Measurements from ENCODE around the gene ANO6. TPM values are rescaled to one million over a fixed set of nuclear protein-coding genes. Genes with fewer than 3 reads are reported as not detected.

ANO6 gene
- total and polyA plus RNA-seq, 12 donors, result 8.9 to 52.2 (median 40.9) TPM

DNA sequence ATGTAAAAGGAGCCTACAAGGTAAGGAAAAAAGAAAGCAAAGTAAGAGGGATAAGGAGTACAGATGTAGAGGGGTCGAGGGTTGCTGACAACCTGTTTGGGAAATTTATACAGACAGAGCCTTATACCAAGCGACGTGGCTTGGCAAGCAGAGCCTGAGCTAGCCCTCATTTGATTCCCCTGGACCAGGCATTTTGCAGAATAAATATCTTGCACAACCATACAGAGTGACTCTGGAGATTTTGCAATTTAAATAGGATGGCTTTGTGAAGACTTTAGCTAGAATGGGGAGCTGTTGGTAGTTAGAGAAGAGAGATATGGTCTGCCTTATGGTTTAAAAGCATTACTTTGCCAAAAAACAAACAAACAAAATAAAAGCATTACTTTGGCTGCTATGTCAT, 11.1 kb upstream of the ANO6 start:
- TF ChIP-seq, protein P1, sequence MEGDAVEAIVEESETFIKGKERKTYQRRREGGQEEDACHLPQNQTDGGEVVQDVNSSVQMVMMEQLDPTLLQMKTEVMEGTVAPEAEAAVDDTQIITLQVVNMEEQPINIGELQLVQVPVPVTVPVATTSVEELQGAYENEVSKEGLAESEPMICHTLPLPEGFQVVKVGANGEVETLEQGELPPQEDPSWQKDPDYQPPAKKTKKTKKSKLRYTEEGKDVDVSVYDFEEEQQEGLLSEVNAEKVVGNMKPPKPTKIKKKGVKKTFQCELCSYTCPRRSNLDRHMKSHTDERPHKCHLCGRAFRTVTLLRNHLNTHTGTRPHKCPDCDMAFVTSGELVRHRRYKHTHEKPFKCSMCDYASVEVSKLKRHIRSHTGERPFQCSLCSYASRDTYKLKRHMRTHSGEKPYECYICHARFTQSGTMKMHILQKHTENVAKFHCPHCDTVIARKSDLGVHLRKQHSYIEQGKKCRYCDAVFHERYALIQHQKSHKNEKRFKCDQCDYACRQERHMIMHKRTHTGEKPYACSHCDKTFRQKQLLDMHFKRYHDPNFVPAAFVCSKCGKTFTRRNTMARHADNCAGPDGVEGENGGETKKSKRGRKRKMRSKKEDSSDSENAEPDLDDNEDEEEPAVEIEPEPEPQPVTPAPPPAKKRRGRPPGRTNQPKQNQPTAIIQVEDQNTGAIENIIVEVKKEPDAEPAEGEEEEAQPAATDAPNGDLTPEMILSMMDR (IDR thresholded peaks at IDR 0.05), result no peak
- intact Hi-C loops (cut with DNase I), result no loop called here
- no peak overlapping the region for H3K4me3 ChIP-seq
- no peaks in the 10 kb centered on the region for H3K36me3 ChIP-seq
- H3K27me3 ChIP-seq, result no peaks in the 10 kb centered on the region
- DNase-seq (no peak), ATAC-seq (no peak)
- WGBS, 2 donors, result 94 to 96% methylated on average over 3 of the region's 3 CpGs
- H3K4me1 ChIP-seq, result peaks cover 0 to 35% (median 3%) of the 10 kb centered on the region in 9 donors
- peak overlapping the region in 1 of 10 donors; percentile 56 for H3K27ac ChIP-seq
- H3K9me3 ChIP-seq, result no peaks in the 10 kb centered on the region

DNA sequence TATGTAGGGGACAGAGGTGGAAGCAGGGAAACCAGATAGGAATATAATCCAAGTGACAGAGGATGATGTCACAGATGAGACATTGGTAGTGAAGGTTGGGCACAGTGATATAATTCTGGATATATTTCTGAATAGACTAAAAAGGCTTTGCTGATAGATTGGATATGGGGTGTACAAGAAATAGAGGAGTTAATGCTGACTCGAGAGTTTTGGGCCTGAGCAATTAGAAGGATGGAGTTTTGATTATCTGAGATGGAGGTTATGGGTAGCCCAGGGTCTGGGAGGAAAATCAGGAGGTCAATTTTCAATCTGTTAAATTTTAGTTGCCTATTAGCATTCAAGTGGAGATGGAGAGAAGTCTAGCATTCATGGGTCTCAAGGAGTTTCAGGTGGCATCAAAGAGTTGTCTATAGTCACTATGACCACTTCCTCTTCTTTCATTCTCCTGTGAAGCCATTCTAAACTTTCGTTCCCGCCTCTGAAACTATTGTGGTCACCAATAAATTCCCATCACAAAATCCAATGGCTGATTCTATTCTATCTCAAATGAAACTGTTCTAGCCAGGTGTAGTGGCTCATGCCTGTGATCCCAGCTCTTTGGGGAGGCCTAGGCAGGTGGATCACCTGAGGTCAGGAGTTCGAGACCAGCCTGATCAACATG, 10.6 kb upstream of the ANO6 start:
- no peak for DNase-seq
- Histone ChIP-seq H3K4me1 (peaks cover 0 to 29% (median 3%) of the 10 kb centered on the region in 9 donors), H3K9me3 (no peaks in the 10 kb centered on the region), H3K27me3 (no peaks in the 10 kb centered on the region), H3K27ac (peak overlapping the region in 6 of 10 donors; percentile 54 to 75 (median 58)), H3K36me3 (no peaks in the 10 kb centered on the region), H3K4me3 (peak overlapping the region in 2 of 10 donors; percentile 12 to 35)
- WGBS, 2 donors, result 94 to 96% methylated on average over 4 of the region's 4 CpGs
- intact Hi-C loops (cut with DNase I), result no loop called here
- ATAC-seq, result peak in 1 of 8 donors; percentile 13
- TF ChIP-seq, protein P1 (IDR thresholded peaks at IDR 0.05), result no peak

DNA sequence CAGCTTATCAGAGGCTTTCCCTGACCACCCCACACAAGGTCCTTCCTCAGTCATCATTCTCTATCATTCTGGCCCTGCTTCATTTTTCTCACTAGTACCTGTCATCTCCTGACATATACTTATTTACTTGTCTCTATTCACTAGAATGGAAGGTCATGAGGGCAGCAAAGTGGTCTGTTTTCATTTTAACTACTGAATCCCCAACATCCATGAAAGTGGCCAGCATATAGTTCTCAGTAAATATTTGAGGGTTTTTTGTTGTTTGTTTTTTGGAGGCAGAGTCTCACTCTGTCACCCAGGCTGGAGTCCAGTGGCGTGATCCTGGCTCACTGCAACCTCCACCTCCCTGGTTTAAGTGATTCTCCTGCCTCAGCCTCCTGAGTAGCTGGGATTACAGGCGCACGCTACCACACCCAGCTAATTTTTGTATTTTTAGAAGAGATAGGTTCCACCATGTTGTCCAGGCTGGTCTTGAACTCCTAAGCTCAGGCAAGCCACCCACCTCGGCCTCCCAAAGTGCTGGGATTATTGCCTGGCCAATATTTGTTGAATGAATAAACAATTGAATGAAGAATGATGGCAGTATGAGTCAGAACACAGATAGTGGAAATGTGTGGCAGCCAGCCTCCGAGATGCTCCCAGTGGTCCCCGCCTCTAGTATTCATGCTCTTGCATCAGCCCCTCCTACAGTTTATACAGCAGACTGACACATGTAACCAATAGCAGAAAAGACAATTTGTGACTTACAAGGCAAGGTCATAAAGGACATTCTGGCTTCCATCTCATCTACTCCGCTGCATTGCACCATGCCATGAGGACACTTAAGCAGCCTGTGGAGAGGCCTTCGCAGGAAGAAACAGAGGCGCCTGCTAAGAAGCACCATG, 7.0 kb upstream of the ANO6 start:
- DNase-seq (no peak), ATAC-seq (no peak)
- Histone ChIP-seq H3K9me3 (no peaks in the 10 kb centered on the region), H3K36me3 (no peaks in the 10 kb centered on the region), H3K27ac (no peak overlapping the region), H3K4me1 (peaks cover 0 to 22% (median 3%) of the 10 kb centered on the region in 9 donors), H3K4me3 (no peak overlapping the region), H3K27me3 (no peaks in the 10 kb centered on the region)
- TF ChIP-seq, protein P1 (IDR thresholded peaks at IDR 0.05), result no peak
- intact Hi-C loops (cut with DNase I), result no loop called here
- 82 to 87% methylated on average over 9 of the region's 9 CpGs for WGBS, 2 donors

DNA sequence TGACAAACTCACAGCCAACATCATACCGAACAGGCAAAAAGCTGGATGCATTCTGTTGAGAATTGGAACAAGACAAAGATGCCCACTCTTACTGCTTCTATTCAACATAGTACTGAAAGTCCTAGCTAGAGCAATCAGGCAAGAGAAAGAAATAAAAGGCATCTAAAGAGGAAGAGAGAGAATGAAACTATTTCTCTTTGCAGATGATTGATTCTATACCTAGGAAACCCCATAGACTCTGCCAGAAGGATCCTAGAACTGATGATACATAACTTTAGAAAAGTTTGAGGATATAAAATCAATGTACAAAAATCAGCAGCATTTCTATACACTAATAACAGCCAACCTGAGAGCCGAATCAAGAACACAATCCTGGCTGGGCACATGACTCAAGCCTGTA, 6.1 kb upstream of the ANO6 start:
- intact Hi-C loops (cut with DNase I), result loop anchor here in 3 of 10 donors (5.0 to 10.0 kb wide), 3 partner anchors 37 to 515 kb away; partner anchors contain the start of gene ARID2 (in 1 of the 3)
- TF ChIP-seq, protein P1 (IDR thresholded peaks at IDR 0.05), result no peak
- no peaks in the 10 kb centered on the region for H3K27me3 ChIP-seq
- H3K4me3 ChIP-seq, result no peak overlapping the region
- peaks cover 0 to 24% (median 3%) of the 10 kb centered on the region in 9 donors for H3K4me1 ChIP-seq
- no peak overlapping the region for H3K27ac ChIP-seq
- ATAC-seq (no peak), DNase-seq (no peak)
- no peaks in the 10 kb centered on the region for H3K9me3 ChIP-seq
- no peaks in the 10 kb centered on the region for H3K36me3 ChIP-seq
- WGBS, 2 donors, result 96 to 100% methylated on average over 2 of the region's 2 CpGs

All from heart right ventricle (tissue), 16 donors.